Ovary (tissue), 9 donors: ENCODE results near the gene EVX2. TPM values are rescaled to one million over a fixed set of nuclear protein-coding genes. Genes with fewer than 3 reads are reported as not detected.

Source experiments
- DNase-seq, 5 donors: peaks; one replicate each; pipeline ENCODE4 v3.0.0-alpha.2; 2019 to 2020
- H3K27ac ChIP-seq, 2 donors: fragments of 200-600 bp; one replicate each; pipeline versions ENCODE4 v1.5.1 to v1.8.0; 2019 to 2022
- H3K27me3 ChIP-seq: fragments of 200-600 bp; one replicate; pipeline ENCODE4 v1.8.0; 2022
- H3K36me3 ChIP-seq: fragments of 200-600 bp; sonication (generic); one replicate; pipeline ENCODE4 v1.5.1; 2019
- H3K4me1 ChIP-seq: one replicate; pipeline ENCODE4 v1.8.1; 2013; ENCODE audit warnings: mild to moderate bottlenecking, moderate library complexity; ENCODE audit not compliant: insufficient read depth
- H3K4me3 ChIP-seq: fragments of 200-600 bp; sonication (generic); one replicate; pipeline ENCODE4 v1.5.1; 2017
- H3K9me3 ChIP-seq, 2 donors: fragments of 200-600 bp in 1 of 2; sonication (generic) in 1 of 2; one replicate each; pipeline versions ENCODE4 v1.5.1 to v1.8.1; 2013 to 2019; ENCODE audit warnings: mild to moderate bottlenecking in 1 of 2, moderate library complexity in 1 of 2
- CTCF ChIP-seq, 3 donors: fragments of 450-650 bp in 2 of 3; fragments of 200-600 bp in 1 of 3; IDR thresholded peaks; one replicate each; pipeline versions ENCODE4 v1.5.1 to v1.8.0; 2016 to 2022; ENCODE audit warnings: antibody characterized with exemption in 3 of 3, mild to moderate bottlenecking in 1 of 3
- EP300 ChIP-seq: sonication (generic); formaldehyde crosslinking; IDR thresholded peaks from one replicate; pipeline ENCODE4 v1.6.1; 2017; ENCODE audit warnings: antibody characterized with exemption
- POLR2A ChIP-seq: fragments of 450-650 bp; IDR thresholded peaks from one replicate; pipeline ENCODE4 v1.6.1; 2017; ENCODE audit warnings: antibody characterized with exemption, mild to moderate bottlenecking, moderate library complexity
- WGBS, 3 donors: extraction: QIAGEN DNeasy Blood & Tissue Kit in 1 of 3; methylation state at CpG; one replicate each; pipeline versions ENCODE4 v1.1.5 to v1.1.7; 2013 to 2017; 5-methylcytosine and 5-hydroxymethylcytosine counted together
- intact Hi-C, 4 donors: fragments of 100-400 bp; cut with DNase I; formaldehyde crosslinking; loops; one replicate each; pipeline versions ENCODE4 v1.11.0 to v1.15.1; 2022 to 2023
- polyA plus RNA-seq, 2 donors: library from polyadenylated mRNA; stranded (reverse); fragments of 200-250 nt in 1 of 2; fragments of 350-450 nt in 1 of 2; fragmentation: Illumina TruSeq in 1 of 2; extraction: RNeasy Lipid Tissue Mini Kit (QIAGEN cat#74804) in 1 of 2; gene quantifications; one replicate each; pipeline ENCODE4 v1.2.3, GENCODE V29; 2013 to 2014
- total RNA-seq, 7 donors: library from RNA; depleted of rRNA in 2 of 7; stranded (reverse); fragments of >200 nt in 2 of 7; fragmentation: NEBNext Ultra II Directional in 3 of 7; extraction: Animal tissue kit (Norgen Biotek cat#: 25700) in 3 of 7; gene quantifications; one replicate each; pipeline versions ENCODE4 v1.1.0 to v1.2.4, GENCODE V29; 2016 to 2023
- donor health status: DM: no; HTN: no; CAD: no; lungs with moderate emphysema.
- donor health status: DM: no; HTN: no; CAD: no.
- donor health status: Bipolar disorder and iron deficiency.
- donor health status: DM: yes; HTN: yes; CAD: no.
- donor health status: DM: no; HTN: no; CAD: no.
- donor health status: DM: yes; HTN: yes; CAD: no.

EVX2 gene
- total and polyA plus RNA-seq, 9 donors: not detected

GRCh38 chr2:176038694-176039093 lies 45.1 kb downstream of the EVX2 start:
- intact Hi-C loops: no loop called here
- H3K27ac ChIP-seq: no peak overlapping the region
- H3K9me3 ChIP-seq: peaks cover 0 to 3% of the 10 kb centered on the region in 2 donors
- H3K4me3 ChIP-seq: no peak overlapping the region
- no peaks in the 10 kb centered on the region for H3K4me1 ChIP-seq
- H3K27me3 ChIP-seq: no peaks in the 10 kb centered on the region
- no peaks in the 10 kb centered on the region for H3K36me3 ChIP-seq
- DNase-seq: no peak
- TF ChIP-seq CTCF (IDR thresholded peaks at IDR 0.05): no peak
- no peak for TF ChIP-seq POLR2A
- TF ChIP-seq EP300: no peak
- 67 to 73% (median 73%) methylated on average over 2 of the region's 2 CpGs for WGBS, 3 donors

- TF ChIP-seq CTCF (IDR thresholded peaks at IDR 0.05) (no peak), POLR2A (no peak), EP300 (no peak)
- WGBS, 3 donors: 73 to 82% (median 75%) methylated on average over 6 of the region's 6 CpGs
- intact Hi-C loops: no loop called here
- Histone ChIP-seq H3K9me3 (no peaks in the 10 kb centered on the region), H3K4me3 (no peak overlapping the region), H3K27me3 (no peaks in the 10 kb centered on the region), H3K36me3 (no peaks in the 10 kb centered on the region), H3K27ac (no peak overlapping the region), H3K4me1 (no peaks in the 10 kb centered on the region)
- no peak for DNase-seq
Measured at GRCh38 chr2:176035013-176035691, 48.6 kb downstream of the EVX2 start.

- Histone ChIP-seq H3K27ac (no peak overlapping the region), H3K4me1 (no peaks in the 10 kb centered on the region), H3K27me3 (no peaks in the 10 kb centered on the region), H3K4me3 (no peak overlapping the region), H3K36me3 (no peaks in the 10 kb centered on the region), H3K9me3 (no peaks in the 10 kb centered on the region)
- DNase-seq: no peak
- no peak for TF ChIP-seq EP300
- TF ChIP-seq POLR2A: no peak
- TF ChIP-seq CTCF (IDR thresholded peaks at IDR 0.05): no peak
- intact Hi-C loops: no loop called here
- WGBS, 3 donors: 68 to 76% (median 71%) methylated on average over 2 of the region's 2 CpGs
Measured at GRCh38 chr2:176027806-176028205, 56.0 kb downstream of the EVX2 start.

Other genes with a start within 250 kb of the EVX2 start
- gene LNPK, start 81.7 kb downstream of the EVX2 start, total RNA-seq: 10 to 100 TPM; 11.3 to 40.3 (median 29.6) TPM
- gene LNPK, start 81.7 kb downstream of the EVX2 start, polyA plus RNA-seq: 10 to 100 TPM in 1 of 2 donors, 1 to 10 TPM in 1; 5.4 to 13.5 TPM
- not detected for gene HOXD13, start 8.8 kb upstream of the EVX2 start, total RNA-seq
- gene HOXD13, start 8.8 kb upstream of the EVX2 start, polyA plus RNA-seq: not detected
- gene HOXD12, start 15.8 kb upstream of the EVX2 start, total RNA-seq: not detected
- gene HOXD12, start 15.8 kb upstream of the EVX2 start, polyA plus RNA-seq: not detected
- 1 to 10 TPM in 2 of 7 donors, under 1 TPM in 1, not detected in 4; 0.61 to 1.3 (median 1.1) TPM for gene HOXD11, start 23.3 kb upstream of the EVX2 start, total RNA-seq
- under 1 TPM; 0.07 to 0.48 TPM for gene HOXD11, start 23.3 kb upstream of the EVX2 start, polyA plus RNA-seq
- 1 to 10 TPM in 4 of 7 donors, under 1 TPM in 3; 0.38 to 3.2 (median 1.0) TPM for gene HOXD10, start 32.8 kb upstream of the EVX2 start, total RNA-seq
- 1 to 10 TPM; 1.1 to 8.1 TPM for gene HOXD10, start 32.8 kb upstream of the EVX2 start, polyA plus RNA-seq
- 10 to 100 TPM in 6 of 7 donors, 1 to 10 TPM in 1; 9.7 to 20.6 (median 12.8) TPM for gene HOXD9, start 38.8 kb upstream of the EVX2 start, total RNA-seq
- gene HOXD9, start 38.8 kb upstream of the EVX2 start, polyA plus RNA-seq: 10 to 100 TPM; 11.7 to 13.0 TPM
- gene HOXD8, start 45.7 kb upstream of the EVX2 start, total RNA-seq: 10 to 100 TPM; 29.2 to 46.8 (median 33.1) TPM
- 10 to 100 TPM; 36.9 to 50.6 TPM for gene HOXD8, start 45.7 kb upstream of the EVX2 start, polyA plus RNA-seq
- 10 to 100 TPM in 6 of 7 donors, 1 to 10 TPM in 1; 6.2 to 16.5 (median 12.7) TPM for gene HOXD4, start 67.6 kb upstream of the EVX2 start, total RNA-seq
- 10 to 100 TPM in 1 of 2 donors, 1 to 10 TPM in 1; 8.3 to 11.0 TPM for gene HOXD4, start 67.6 kb upstream of the EVX2 start, polyA plus RNA-seq
- 10 to 100 TPM; 12.5 to 18.7 (median 16.5) TPM for gene HOXD3, start 73.3 kb upstream of the EVX2 start, total RNA-seq
- gene HOXD3, start 73.3 kb upstream of the EVX2 start, polyA plus RNA-seq: 10 to 100 TPM in 1 of 2 donors, 1 to 10 TPM in 1; 6.7 to 10.1 TPM
- 1 to 10 TPM in 1 of 7 donors, under 1 TPM in 6; 0.23 to 5.3 (median 0.52) TPM for gene HOXD1, start 104.7 kb upstream of the EVX2 start, total RNA-seq
- under 1 TPM; 0.58 to 0.76 TPM for gene HOXD1, start 104.7 kb upstream of the EVX2 start, polyA plus RNA-seq
- 10 to 100 TPM; 15.2 to 24.4 (median 18.4) TPM for gene MTX2, start 185.5 kb upstream of the EVX2 start, total RNA-seq
- 10 to 100 TPM; 24.8 to 36.8 TPM for gene MTX2, start 185.5 kb upstream of the EVX2 start, polyA plus RNA-seq